HG03442 (cell line): Measurements from ENCODE around the gene MAP4K4.

Source experiments
- ATAC-seq: cut with Tn5 transposase; IDR thresholded peaks from one replicate; pipeline ENCODE4 v1.9.1; 2021; ENCODE audit warnings: mild to moderate bottlenecking, moderate library complexity; ENCODE audit not compliant: unreplicated experiment

MAP4K4 gene

GRCh38 chr2:101720732-101721131, 23.2 kb downstream of the MAP4K4 start:
- ATAC-seq, result no peak

GRCh38 chr2:101722864-101723263, 25.4 kb downstream of the MAP4K4 start:
- ATAC-seq, result no peak

- ATAC-seq, result no peak
Observed at GRCh38 chr2:101723371-101724124, 26.0 kb downstream of the MAP4K4 start.

GRCh38 chr2:101724125-101724474, 26.6 kb downstream of the MAP4K4 start:
- ATAC-seq, result no peak

DNA sequence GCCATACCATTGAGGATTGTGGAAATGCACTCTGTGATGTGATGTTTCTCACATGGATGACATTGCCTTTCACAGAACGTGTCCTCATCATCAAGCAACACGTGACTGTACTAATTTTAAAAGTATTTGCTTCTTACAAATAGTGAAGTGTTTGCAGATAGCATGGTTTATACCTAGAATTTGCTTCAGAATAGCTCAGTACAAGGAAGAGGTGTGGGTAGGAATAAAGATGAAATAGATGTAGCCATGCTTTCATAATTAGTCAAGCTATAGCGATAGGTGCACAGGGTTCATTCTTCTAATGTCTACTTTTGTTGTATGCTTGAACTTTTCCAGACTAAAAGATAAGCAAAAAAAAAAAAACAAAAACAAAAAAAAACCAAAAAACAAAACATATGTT, 27.5 kb downstream of the MAP4K4 start:
- ATAC-seq, result no peak

GRCh38 chr2:101725515-101726192, 28.1 kb downstream of the MAP4K4 start:
- ATAC-seq, result no peak

DNA sequence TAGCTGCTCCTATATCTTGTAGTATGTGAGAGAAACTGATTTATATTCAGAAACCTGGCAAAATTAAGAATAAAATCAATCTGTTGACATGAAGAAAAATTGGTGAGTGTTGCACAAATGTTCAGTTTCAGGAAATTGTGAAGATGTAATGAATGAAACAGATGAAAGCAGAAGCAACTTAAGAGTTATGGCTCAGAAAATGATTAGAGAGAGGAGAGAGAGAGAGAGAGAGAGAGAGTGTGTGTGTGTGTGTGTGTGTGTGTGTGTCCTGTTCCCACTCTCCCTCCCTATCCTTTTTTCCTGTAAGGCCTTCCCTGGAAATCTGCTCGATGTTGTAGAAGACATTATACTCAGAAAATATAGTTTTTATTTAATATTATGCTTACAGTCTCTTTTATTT, 31.4 kb downstream of the MAP4K4 start:
- no peak for ATAC-seq

DNA sequence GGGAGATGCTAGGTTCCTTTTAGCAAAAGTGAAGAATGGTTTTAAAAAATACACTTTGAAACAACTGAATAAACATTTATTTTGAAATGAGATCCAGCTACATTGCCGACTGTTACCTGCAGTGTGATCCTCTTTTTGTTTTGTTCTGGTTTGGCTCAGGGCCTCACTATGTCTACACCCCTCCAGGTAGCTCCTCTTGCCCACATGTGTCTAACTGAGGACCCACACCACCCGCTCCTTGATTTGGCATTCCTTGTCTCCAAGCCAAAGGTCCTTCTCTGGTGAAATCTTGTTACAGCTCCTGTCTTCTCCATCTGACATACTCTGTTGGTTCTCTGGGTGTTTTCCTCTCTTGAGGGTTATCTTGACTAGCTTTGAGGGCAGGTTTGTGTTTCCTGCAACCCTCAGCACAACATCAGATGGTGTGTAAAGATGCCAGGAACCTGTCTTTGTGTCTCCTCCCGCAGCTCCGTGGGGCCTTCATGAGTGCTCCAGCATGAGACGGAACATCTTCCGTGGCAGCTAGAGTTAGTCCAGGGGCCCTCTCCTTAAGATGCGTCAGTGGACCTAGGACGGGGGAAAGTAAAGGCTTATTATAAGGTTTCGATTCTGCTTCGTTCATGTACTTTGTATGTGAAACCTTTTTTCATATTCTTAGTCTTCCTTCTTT, 32.1 kb downstream of the MAP4K4 start:
- no peak for ATAC-seq

DNA sequence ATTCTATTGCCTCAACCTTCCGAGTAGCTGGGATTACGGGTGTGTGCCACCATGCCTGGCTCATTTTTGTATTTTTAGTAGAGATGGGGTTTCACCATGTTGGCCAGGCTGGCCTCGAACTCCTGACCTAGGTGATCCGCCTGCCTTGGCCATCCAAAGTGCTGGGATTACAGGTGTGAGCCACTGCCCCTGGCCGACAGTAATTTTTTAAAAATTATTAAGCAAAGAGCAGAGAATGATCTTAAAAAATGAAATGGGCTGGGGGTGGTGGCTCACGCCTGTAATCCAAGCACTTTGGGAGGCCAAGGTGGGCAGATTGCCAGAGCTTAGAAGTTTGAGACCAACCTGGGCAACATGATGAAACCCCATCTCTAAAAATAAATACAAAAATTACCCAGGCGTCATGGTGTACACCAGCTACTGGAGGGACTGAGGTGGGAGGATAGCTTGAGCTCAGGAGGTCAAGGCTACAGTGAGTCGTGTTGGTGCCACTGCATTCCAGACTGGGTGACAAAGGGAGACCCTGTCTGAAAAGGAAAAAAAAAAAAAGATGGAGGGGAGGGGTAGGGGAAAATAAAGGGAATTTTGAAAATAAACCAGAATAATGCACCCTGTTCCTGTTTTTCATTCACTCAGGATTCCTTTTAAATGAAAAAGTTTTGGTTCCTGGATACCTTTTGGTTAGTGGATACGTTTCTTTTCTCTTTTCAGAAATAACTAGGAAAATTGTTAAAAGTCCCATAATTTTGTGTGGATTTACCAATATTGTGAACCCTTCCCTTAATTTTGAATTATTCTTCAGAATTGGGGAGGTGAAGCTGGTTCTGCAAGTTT, 33.9 kb downstream of the MAP4K4 start:
- no peak for ATAC-seq

DNA sequence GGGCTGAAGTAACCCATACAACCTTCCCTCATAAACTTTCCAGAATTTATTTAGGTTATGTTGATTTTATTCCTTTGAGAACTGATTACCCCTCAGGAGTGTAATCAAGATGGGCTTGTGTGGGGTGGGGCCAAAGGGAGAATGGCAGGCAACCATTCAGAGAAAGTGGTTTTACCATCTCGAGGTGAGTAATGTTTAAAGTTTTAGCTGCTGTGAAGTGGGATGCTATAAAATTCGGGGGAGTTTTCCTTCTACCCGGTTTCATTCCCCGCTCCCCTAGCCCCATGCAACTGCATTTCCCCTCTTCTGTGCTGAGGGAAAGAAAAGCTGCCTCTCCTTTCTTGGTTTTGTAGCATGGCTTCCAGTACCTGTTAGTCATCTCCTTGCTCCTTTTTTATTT, 34.7 kb downstream of the MAP4K4 start:
- ATAC-seq, result no peak

GRCh38 chr2:101732773-101733256, 35.3 kb downstream of the MAP4K4 start:
- no peak for ATAC-seq

DNA sequence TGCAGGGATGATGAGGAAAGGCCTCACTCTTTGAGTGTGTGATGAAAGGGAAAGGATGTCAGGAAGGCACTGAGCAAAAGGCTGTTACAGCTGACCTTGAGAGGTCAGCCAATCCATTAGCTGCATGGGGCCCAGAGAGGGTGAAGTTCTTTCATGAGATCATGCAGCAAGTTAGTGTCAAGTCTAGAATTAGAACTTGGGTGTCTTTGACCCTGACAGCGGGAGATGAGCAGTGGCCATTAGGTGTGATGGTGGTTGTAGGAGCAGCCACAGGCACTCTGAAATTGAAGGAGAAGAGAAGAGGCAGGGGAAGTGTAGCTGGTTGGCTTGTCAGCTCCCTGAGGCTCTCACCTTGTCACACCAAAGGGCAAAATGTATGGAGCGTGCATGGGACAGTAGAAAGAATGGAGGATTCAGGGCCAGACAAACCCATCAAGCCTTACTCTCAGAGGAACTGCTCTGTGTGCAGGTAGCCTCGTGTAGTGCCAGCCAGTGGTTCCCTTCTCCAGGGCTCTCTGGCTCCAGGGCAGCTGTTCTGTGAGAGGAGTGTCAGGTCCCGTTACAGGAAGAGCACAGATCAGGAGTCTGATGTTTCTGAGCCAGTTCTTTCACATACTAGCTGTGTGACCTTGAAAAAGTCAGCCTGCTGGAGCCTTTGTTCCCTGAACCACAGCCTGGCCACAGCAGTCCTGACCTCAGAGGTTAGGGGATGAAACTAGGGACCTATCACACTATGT, 35.9 kb downstream of the MAP4K4 start:
- ATAC-seq, result no peak

GRCh38 chr2:101734505-101735165, 37.1 kb downstream of the MAP4K4 start:
- no peak for ATAC-seq

DNA sequence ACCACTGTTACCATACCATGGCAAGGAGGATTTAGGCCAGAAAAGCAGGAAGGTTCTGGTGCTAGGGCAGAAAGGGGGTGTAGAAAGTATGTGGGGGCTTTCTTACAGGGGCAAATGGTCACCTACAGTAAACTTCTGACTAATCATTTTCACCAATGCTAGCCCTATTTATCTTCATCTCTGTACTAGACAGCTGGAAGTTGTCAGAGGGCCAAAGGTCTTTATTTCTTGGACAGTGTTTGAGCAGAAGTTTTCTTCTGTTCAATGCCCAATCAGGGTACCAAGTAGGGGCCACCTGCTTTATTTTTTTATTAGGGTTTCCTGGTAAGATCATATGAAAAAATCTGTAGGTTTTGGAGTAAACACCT, 37.6 kb downstream of the MAP4K4 start:
- ATAC-seq, result no peak

GRCh38 chr2:101736233-101736632, 38.7 kb downstream of the MAP4K4 start:
- ATAC-seq, result no peak

GRCh38 chr2:101736861-101737291, 39.4 kb downstream of the MAP4K4 start:
- no peak for ATAC-seq

DNA sequence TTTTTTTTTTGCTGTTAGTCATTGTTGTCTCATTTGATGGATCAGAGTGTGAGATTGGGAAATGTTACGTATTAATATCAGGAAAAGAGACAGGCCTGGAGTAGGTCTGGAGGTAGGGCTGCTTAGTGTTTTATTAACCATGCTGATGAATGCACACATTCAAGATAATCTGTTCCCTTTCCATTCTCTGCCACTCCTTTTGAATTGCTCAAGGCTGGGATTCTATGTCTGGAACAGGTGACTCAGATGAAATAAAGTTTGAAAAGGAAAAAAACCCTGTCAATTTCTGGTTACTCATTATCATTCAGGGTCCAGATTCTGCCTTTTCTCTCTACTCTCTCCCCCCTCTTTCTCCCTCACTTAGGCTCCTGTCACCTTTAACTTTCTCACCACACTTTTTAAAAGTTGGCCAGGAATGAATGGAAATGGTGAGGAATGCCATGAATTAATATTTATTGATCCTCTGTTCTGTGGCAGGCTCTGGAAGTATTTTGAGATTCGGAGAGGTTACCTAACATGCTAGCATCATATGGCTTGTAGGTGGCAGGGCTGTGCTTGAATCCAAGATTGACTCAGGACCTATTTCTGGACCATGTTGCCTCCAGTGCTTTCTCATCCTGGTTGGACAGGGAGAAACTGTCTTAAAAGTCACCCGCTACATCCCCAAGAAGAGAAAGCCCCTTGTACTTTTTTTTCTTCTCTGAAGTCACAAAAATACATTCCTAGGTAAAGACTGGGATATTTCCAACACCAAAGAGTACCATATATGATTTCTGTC, 40.2 kb downstream of the MAP4K4 start:
- ATAC-seq, result no peak

DNA sequence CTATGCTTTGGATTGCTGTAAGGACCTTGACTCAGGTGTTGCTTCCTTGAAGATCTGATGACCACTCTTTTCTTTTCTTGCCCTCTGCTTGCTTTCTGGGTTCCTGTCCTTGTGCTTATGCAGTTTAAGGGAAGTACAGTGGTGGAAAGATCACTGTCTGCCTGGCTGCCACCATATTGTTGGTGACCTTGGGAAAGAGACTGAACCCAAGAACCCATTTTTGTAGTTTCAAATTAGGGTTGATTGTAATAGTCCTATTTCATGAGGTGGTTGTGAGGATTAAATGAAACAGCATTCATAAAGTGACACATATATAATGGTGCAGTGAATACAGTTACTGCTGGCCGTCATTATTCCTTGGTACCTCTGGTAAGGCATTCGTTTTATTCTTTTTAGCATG, 41.1 kb downstream of the MAP4K4 start:
- ATAC-seq, result no peak

- ATAC-seq, result no peak
Observed at GRCh38 chr2:101740555-101740964, 43.1 kb downstream of the MAP4K4 start.
